Fibroblast of the aortic adventitia (primary cell): ENCODE data around the gene MICAL2. TPM values are rescaled to one million over a fixed set of nuclear protein-coding genes. Genes with fewer than 3 reads are reported as not detected.

Experiments
- DNase-seq: peaks from one replicate; pipeline ENCODE4 v3.0.0-alpha.2; 2010; ENCODE audit warnings: low read depth
- H3K4me3 ChIP-seq: 2 replicates; pipeline ENCODE4 v1.5.1; 2011; ENCODE audit warnings: low read depth, mild to moderate bottlenecking, control low read depth, low read length, moderate library complexity
- CTCF ChIP-seq: IDR thresholded peaks from 2 replicates; pipeline ENCODE4 v1.5.1; 2011; ENCODE audit warnings: mild to moderate bottlenecking, low read length, control low read depth, inconsistent platforms; ENCODE audit not compliant: insufficient read depth
- total RNA-seq: library from RNA; depleted of rRNA; stranded (reverse); fragments of >200 nt; gene quantifications from 2 replicates; pipeline ENCODE4 v1.2.3, GENCODE V29; 2012; ENCODE audit warnings: low replicate concordance

MICAL2 gene
- total RNA-seq, 1 donor = 146 TPM

- H3K4me3 ChIP-seq = no peak overlapping the region
- TF ChIP-seq CTCF = no peak
- no peak for DNase-seq
These were observed 69.1 kb downstream of the MICAL2 start for GRCh38 chr11:12179531-12179930.

GRCh38 chr11:12180257-12181205 is 70.1 kb downstream of the MICAL2 start:
- H3K4me3 ChIP-seq = no peak overlapping the region
- TF ChIP-seq CTCF = no peak
- no peak for DNase-seq

GRCh38 chr11:12182302-12182675 is 71.9 kb downstream of the MICAL2 start:
- no peak for DNase-seq
- TF ChIP-seq CTCF = no peak
- H3K4me3 ChIP-seq = no peak overlapping the region

DNA sequence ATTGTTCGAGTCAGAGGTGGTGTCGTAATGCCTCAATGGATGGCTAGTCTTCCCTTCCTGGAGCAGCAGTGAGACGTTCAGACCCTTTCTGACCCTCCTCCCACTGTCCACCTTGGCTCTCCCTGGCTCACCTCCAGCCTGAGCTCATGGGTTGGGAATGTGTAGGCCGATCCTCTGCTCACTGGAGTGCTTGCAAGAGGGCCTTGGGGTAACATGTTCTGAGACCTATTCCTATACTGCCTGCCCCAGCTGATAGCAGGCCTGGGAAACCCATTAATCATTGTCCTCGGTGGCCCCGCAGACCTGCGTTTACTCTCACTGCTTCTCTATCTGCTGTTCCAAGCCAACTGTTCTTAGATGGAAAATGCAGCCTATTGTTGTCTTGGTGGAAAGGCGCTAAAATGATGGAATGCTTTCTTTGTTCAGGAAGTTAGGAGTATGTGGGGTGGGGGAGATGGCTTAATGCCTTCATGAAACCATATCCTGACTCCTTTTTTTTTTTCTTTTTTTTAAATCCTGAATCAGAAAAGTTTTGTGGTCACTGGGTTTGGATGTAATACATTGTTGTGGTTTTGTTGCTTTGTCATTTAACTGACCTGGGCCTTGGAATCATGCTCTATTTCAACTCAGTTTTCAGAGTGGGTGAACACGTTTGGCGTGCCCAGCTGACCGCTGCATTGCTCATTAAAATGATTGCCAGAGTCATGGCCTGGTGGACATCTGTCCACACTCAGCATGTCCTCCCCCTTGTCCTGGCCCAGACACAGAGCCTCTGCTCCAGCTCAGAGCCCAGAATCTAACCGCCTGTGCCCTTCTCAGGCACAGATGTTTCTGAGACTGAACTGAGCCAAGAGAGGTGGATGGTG is 72.5 kb downstream of the MICAL2 start:
- DNase-seq = peak; percentile 99
- TF ChIP-seq CTCF = no peak
- no peak overlapping the region for H3K4me3 ChIP-seq

- no peak overlapping the region for H3K4me3 ChIP-seq
- TF ChIP-seq CTCF = no peak
These were observed 73.6 kb downstream of the MICAL2 start for GRCh38 chr11:12183827-12184620.

DNA sequence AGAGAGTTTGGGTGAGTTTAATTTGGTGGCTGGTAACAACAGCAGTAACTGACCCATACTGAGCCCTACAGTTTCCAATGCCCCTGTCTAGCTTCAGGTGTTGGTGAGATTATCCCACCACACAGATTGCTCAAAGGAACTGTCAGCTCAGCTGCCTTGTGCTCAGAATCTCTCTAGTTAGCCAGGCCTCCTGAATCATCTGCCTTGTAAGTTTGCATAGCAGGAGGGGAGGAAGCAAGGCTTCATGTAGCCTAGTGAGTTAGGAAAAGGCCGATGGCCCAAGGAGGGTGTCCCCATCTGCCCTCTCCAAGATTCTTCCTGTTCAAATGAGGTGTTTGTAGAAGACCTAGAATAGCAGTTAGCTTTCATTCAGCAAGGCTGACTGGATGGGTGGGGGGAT is 74.3 kb downstream of the MICAL2 start:
- DNase-seq = no peak
- H3K4me3 ChIP-seq = no peak overlapping the region
- no peak for TF ChIP-seq CTCF

More at GRCh38 chr11:12183827-12184620, 73.6 kb downstream of the MICAL2 start:
- no peak for DNase-seq
